ENCODE measurements around the gene RABEP1.

Gene RABEP1

DNA sequence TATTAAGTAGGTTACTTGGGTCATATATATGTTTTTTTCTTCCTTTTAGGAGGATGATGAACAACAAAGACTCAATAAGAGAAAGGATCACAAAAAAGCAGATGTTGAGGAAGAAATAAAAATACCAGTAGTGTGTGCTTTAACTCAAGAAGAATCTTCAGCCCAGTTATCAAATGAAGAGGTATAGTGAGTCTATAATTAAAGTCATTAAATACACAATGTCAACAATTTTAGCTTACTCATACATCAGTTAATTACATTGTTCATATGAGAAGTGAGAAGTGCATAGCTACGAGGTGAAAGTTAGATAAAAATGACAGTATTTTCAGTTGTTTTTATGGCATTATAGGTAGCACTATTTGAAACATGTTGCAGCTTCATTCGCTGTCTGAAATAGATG is 72.2 kb downstream of the RABEP1 start:
- Histone ChIP-seq H4K20me1 (no peaks in the 10 kb centered on the region), H3K9ac (no peak overlapping the region), H3K4me1 (no peaks in the 10 kb centered on the region), H3K27me3 (no peaks in the 10 kb centered on the region), H3K4me3 (no peak overlapping the region), H3K4me2 (no peak overlapping the region), H3K9me3 (no peaks in the 10 kb centered on the region), H3K36me3 (peaks cover 88% of the 10 kb centered on the region), H3K27ac (no peak overlapping the region)
- no peak for TF ChIP-seq Cebpa-rat (IDR thresholded peaks at IDR 0.05)

DNA sequence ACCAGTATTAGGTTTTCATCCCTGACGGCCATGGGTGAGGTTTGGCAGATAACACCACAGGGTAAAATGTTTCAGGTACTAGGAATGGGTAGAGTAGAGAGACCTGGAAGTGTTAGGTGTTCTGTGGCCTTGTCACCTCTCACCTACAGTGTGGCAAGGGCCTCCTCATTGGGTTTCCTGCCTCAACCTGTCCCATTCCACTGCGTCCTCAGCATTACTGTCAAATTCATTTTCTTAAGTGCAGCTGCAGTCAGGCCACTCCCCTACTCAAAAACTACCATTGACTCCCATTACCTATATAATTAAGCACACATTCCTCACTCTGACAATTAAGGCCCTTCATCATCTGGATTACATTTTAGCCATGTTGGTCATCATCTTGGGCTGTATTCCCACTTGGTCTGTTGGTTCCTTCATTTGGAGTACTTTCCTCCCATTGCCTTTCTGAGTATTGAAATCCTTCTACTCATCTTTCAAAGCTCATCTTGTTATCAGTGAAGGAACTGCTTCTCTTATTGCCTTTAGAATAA is 72.9 kb downstream of the RABEP1 start:
- Histone ChIP-seq H3K4me1 (no peaks in the 10 kb centered on the region), H3K4me2 (no peak overlapping the region), H3K9ac (no peak overlapping the region), H3K4me3 (no peak overlapping the region), H4K20me1 (no peaks in the 10 kb centered on the region), H3K27ac (no peak overlapping the region), H3K36me3 (peaks cover 91% of the 10 kb centered on the region), H3K27me3 (no peaks in the 10 kb centered on the region), H3K9me3 (no peaks in the 10 kb centered on the region)
- no peak for TF ChIP-seq Cebpa-rat (IDR thresholded peaks at IDR 0.05)

DNA sequence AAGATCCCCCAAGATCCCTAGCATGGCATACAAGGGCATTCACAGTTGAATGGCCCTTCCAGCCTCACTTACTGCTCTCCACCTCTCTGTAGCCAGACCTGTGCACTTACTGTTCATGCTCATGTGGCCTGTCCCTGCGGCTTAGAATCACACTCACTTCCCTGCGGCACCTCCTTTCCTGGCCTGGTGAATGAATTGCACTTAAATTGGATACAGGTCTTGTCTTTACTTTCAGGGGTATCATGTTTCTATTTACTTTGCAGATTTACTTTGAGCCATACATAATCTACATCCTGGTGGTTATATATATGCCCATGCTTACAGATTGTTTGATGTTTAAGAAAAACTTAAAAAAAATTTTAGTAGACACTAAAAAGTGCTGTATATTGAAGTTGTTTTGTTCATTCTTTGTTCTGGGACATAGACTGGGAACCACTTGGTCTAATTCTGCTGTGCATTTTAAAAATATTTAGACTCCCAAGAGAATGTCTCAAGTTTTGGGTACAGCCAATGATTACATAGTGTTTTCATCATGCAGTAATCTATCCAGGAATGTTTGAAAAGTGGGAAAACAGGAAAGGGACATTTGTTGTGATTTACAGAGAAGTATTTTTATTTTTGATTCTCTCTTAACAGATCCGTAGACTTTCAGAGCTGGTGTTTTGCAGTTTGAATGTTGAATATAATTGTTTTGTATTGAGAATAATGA is 73.5 kb downstream of the RABEP1 start:
- H3K27ac ChIP-seq, result no peak overlapping the region
- peaks cover 93% of the 10 kb centered on the region for H3K36me3 ChIP-seq
- no peak overlapping the region for H3K4me3 ChIP-seq

DNA sequence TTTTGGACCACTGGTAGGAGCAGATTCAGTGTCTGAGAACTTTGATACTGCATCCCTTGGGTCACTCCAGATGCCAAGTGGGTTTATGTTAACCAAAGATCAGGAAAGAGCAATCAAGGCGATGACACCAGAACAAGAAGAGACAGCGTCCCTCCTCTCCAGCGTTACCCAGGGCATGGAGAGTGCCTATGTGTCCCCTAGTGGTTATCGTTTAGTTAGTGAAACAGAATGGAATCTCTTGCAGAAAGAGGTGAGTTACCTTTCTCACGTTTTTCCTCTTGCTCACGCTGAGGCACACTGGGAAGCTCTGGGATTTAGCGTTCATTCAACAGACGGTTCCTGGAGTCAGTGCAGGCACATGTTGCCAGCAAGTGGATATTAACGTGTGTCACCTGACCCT is 79.3 kb downstream of the RABEP1 start:
- peaks cover 80% of the 10 kb centered on the region for H3K36me3 ChIP-seq
- no peaks in the 10 kb centered on the region for H3K27me3 ChIP-seq
- no peak overlapping the region for H3K4me2 ChIP-seq
- no peak overlapping the region for H3K27ac ChIP-seq
- no peak overlapping the region for H3K9ac ChIP-seq
- H4K20me1 ChIP-seq, result no peaks in the 10 kb centered on the region
- H3K9me3 ChIP-seq, result no peaks in the 10 kb centered on the region
- peaks cover 13% of the 10 kb centered on the region for H3K4me1 ChIP-seq
- H3K4me3 ChIP-seq, result no peak overlapping the region
- no peak for TF ChIP-seq Cebpa-rat (IDR thresholded peaks at IDR 0.05)

More for the DNA sequence above, 73.5 kb downstream of the RABEP1 start:
- H4K20me1 ChIP-seq, result no peaks in the 10 kb centered on the region
- no peak for TF ChIP-seq Cebpa-rat (IDR thresholded peaks at IDR 0.05)
- no peaks in the 10 kb centered on the region for H3K4me1 ChIP-seq
- H3K4me2 ChIP-seq, result no peak overlapping the region
- H3K9me3 ChIP-seq, result no peaks in the 10 kb centered on the region
- no peak overlapping the region for H3K9ac ChIP-seq
- no peaks in the 10 kb centered on the region for H3K27me3 ChIP-seq

DNA sequence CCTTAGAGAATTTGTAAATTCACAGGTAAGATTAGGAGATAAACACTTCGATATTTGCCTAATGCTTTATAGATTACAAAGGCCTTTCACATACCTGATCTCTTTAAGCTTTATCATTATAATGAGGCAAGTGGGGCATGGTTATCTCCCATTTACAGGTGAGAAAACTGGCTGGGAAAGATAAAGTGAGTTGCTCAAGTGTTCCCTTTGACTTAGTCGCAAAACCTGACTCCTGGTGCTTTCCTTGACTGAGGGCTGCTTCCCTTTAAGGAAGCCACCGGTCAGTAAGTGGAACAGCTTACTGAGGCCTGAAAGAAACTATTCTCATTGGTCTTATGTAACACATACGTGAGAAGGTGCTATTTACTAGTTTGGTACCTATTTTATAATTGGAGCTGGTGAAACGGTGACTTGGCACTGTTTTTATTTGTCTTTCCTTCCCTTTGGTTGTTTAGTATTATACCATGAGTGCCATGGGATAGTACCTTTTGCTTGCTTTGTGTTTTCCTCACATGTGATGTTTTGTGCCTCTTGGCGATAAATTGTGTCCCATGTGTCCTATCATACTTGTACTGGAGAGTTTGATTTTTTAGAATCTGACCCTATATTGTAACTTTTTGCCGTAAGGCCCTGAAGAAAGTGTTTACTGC is 80.2 kb downstream of the RABEP1 start:
- Histone ChIP-seq H3K36me3 (peaks cover 79% of the 10 kb centered on the region), H3K9me3 (no peaks in the 10 kb centered on the region), H3K9ac (no peak overlapping the region), H4K20me1 (no peaks in the 10 kb centered on the region), H3K4me3 (no peak overlapping the region), H3K4me1 (peaks cover 13% of the 10 kb centered on the region), H3K4me2 (no peak overlapping the region), H3K27ac (no peak overlapping the region), H3K27me3 (no peaks in the 10 kb centered on the region)
- TF ChIP-seq Cebpa-rat (IDR thresholded peaks at IDR 0.05), result no peak

DNA sequence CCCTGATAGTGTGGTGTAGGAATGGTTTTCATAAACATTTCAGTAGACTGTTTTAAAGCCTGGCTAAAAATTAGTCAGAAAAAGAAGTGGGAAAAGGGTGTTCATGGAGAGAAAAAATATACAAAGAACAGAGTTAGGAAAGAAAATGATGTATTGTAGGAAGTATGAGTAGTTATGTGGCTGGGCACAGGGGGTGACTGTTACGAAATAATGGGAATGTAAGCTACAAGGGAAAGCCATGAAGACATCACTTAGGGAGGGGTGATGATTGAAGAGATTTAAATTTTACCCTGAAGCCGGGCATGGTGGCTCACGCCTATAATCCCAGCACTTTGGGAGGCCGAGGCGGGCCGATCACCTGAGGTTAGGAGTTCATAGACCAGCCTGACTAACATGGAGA is 82.1 kb downstream of the RABEP1 start:
- no peak for TF ChIP-seq Cebpa-rat (IDR thresholded peaks at IDR 0.05)
- Histone ChIP-seq H3K4me3 (no peak overlapping the region), H3K9me3 (no peaks in the 10 kb centered on the region), H3K9ac (no peak overlapping the region), H3K27me3 (no peaks in the 10 kb centered on the region), H3K27ac (no peak overlapping the region), H3K36me3 (peaks cover 79% of the 10 kb centered on the region), H4K20me1 (no peaks in the 10 kb centered on the region), H3K4me2 (peak overlapping the region; percentile 5; the same call in 1 of the 2 replicates), H3K4me1 (peaks cover 13% of the 10 kb centered on the region)

DNA sequence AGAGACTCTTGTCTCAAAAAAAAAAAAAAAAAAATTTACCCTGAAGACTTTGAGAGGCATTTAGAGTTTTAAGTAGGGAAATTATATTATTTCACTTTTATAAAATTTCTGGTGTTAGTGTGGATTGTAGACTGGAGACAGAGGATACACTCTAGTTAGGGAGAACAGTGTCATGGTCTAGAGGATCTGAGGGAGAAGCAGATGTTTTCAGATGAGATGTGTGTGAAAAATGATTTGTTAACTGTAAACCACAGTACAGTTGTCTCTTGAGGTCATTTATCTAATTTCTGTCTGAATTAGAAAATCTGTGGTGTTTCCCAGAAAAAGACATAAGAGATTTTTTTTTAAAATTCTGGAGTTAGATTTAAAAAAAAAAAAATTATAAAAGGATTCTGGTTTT is 82.6 kb downstream of the RABEP1 start:
- Histone ChIP-seq H3K4me1 (peaks cover 13% of the 10 kb centered on the region), H3K4me2 (peak overlapping the region; percentile 5; the same call in 1 of the 2 replicates), H3K9ac (no peak overlapping the region), H3K9me3 (no peaks in the 10 kb centered on the region), H3K36me3 (peaks cover 81% of the 10 kb centered on the region), H3K4me3 (no peak overlapping the region), H3K27ac (0 out of 2 replicates have a peak overlapping the region, but pooled peaks have one; percentile 3), H3K27me3 (no peaks in the 10 kb centered on the region), H4K20me1 (no peaks in the 10 kb centered on the region)
- no peak for TF ChIP-seq Cebpa-rat (IDR thresholded peaks at IDR 0.05)

DNA sequence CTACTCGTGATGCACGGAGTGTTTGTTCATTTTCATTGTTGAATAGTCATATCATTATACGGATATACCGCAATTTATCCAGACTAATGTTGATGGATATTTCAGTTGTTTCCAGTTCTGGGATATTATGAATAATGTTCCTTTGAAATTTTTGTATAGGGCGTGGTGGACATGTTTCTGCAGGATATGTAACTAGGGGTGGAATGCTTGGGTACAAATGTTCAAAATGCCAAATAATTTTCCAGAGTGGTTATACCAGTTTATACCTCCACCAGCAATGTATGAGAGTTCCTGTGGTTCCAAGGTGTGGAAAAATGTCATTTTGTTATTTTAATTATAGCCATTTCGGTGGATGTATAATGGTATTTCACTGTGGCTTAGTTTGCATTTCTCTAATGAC is 83.7 kb downstream of the RABEP1 start:
- Histone ChIP-seq H3K27ac (no peak overlapping the region), H3K27me3 (no peaks in the 10 kb centered on the region), H4K20me1 (no peaks in the 10 kb centered on the region), H3K9ac (no peak overlapping the region), H3K4me1 (peaks cover 13% of the 10 kb centered on the region), H3K4me3 (no peak overlapping the region), H3K4me2 (no peak overlapping the region), H3K9me3 (no peaks in the 10 kb centered on the region), H3K36me3 (peaks cover 81% of the 10 kb centered on the region)
- TF ChIP-seq Cebpa-rat (IDR thresholded peaks at IDR 0.05), result no peak

DNA sequence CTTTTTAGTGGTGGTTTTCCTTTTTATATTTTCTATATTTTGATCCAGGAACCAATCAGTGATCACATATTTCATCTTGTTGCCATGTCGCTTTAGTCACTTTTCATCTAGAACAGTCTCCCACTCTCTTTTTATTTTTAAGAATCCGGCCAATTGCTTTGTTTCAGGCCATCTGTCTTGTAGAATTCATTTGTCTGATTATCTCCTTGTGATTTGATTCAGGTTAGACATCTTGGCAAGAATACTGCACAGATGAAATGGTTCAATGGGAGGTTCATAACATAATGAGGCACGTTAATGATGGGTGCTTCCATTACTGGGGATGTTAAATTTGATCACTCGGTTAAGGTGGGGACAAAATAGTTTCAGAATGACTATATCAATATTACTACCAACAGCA is 88.3 kb downstream of the RABEP1 start:
- H3K36me3 ChIP-seq, result peaks cover 92% of the 10 kb centered on the region
- no peak for TF ChIP-seq Cebpa-rat (IDR thresholded peaks at IDR 0.05)

DNA sequence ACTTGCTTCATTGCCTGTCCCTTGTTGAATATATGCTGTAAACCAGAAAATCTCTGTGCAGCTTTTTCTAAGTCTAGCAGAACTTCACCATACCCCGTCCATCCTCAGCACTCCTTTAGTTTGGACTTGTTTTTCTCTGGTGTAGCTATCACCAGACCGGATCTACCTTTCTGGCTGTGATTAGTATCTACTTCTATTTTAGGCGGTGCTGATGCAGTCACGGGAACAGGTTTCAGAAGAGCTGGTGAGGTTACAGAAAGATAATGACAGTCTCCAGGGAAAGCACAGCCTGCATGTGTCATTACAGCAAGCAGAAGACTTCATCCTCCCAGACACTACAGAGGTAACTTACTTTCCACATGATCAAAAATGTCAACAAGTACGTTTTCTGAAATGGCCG is 91.0 kb downstream of the RABEP1 start:
- no peaks in the 10 kb centered on the region for H3K9me3 ChIP-seq
- H3K9ac ChIP-seq, result peak overlapping the region; percentile 1; the same call in 1 of the 2 replicates
- TF ChIP-seq Cebpa-rat (IDR thresholded peaks at IDR 0.05), result no peak
- H3K36me3 ChIP-seq, result peaks cover 92% of the 10 kb centered on the region
- no peaks in the 10 kb centered on the region for H4K20me1 ChIP-seq
- peak overlapping the region; percentile 33; the same call in 1 of the 2 replicates for H3K27ac ChIP-seq
- no peak overlapping the region for H3K4me3 ChIP-seq
- no peaks in the 10 kb centered on the region for H3K27me3 ChIP-seq
- peak overlapping the region; percentile 65 for H3K4me2 ChIP-seq
- peaks cover 26% of the 10 kb centered on the region for H3K4me1 ChIP-seq

More for the DNA sequence above, 88.3 kb downstream of the RABEP1 start:
- Histone ChIP-seq H3K4me2 (no peak overlapping the region), H3K9ac (no peak overlapping the region), H3K4me1 (peaks cover 26% of the 10 kb centered on the region), H3K9me3 (no peaks in the 10 kb centered on the region), H3K4me3 (no peak overlapping the region), H3K27ac (no peak overlapping the region), H4K20me1 (no peaks in the 10 kb centered on the region), H3K27me3 (no peaks in the 10 kb centered on the region)
